NCI-H2171 (cell line): ENCODE results near the gene SERPINB5.
A peak's percentile ranks its signal among the peaks of the same experiment; 100 is the strongest.

Source experiments
- DNase-seq: peaks from one replicate; lab custom pipeline; 2025; lab: John Stamatoyannopoulos, UW

The SERPINB5 gene

DNA sequence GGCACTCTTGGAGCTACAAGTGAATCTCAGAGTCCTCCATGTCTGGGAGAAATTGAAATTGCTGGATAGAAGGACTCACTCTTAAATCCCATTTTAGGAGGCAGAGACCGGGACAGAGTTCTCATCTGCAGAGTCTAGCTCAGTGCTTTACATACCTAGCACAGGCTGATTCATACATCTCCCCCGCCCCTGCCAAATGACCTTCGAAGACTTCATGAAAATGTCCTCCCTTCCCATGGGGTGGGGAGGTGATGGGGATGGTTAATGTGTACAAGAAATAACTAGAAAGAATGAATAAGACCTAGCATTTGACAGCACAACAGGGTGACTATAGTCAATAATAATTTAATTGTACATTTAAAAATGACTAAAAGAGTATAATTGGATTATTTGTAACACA is 8.2 kb upstream of the SERPINB5 start:
- DNase-seq, result no peak

DNA sequence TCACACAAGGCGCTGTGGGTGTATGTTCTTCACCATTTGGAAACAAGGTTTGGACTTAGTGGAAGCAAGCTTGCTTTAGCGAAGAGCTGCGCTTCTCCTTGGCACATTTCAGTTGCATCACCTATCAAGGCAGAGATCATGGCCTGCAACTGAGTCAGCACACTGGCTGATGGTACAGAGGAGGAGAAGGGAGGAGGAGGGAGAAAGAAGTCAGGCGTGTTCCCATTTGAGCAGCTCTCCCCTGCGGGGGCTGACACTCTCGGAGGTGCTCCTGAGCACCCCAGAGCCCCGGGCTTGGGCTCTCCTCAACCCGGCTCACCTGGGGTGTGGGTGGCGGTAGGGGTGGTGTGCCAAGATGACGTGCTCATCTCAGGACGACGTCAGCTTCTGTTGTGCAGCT is 6.0 kb upstream of the SERPINB5 start:
- DNase-seq, result no peak

DNA sequence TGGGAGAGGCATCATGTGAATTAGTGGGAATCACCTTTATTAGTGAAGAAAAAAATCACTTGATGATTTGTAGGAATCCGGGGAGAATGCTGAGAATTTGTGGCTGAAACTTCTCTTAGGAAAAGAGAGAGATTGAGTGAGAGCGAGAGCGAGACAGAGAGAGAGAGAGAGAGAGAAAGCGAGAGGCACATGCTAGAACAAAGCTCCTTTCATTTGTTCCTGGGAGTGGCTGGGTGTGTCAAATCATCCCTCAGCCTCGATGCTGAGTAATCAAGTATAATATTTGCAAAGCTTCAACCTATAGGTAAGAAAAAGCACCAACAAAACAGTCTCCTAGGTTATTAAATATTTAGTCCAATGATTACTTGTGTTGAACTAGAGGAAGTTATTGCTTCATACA is 4.4 kb upstream of the SERPINB5 start:
- DNase-seq, result no peak

DNA sequence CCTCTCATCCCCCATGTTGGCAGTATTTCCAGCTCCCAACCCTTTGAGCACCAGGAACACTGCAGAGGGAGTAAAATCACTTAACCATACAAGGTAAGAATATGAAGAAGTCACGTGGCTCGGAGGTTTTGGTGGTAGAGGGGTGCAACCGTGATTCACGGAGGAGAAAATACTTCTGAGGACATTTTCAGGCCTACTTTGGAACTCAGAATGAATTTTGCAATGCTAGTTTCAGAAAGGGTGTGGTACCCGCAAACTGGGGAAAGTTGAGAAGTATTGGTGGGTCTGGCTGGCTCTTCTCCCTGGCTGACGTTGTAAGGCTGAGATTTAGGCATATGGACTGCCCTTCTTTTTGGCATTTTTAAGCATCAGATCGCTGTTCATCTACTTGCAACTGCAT is 442 bp downstream of the SERPINB5 start:
- DNase-seq, result no peak

DNA sequence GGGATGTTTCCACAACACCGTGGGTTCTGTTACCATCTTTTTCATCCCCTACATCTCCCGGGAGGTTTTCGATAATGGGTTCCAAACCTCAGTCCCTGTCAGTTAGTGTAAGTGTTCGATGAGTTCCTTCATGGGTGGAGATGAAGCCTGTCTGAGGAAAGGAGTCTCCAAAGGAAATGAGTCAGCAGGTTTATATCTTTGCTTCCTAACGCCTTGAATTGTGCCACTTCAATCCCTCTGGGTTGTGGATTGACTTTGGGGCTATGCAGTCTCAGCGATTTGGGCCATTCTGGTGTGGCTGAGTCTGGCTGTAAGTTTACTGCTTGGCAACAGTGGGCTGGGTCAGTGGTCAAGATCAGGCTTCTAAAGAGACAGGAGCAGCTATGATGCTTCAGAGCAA is 1.2 kb downstream of the SERPINB5 start:
- DNase-seq, result no peak

DNA sequence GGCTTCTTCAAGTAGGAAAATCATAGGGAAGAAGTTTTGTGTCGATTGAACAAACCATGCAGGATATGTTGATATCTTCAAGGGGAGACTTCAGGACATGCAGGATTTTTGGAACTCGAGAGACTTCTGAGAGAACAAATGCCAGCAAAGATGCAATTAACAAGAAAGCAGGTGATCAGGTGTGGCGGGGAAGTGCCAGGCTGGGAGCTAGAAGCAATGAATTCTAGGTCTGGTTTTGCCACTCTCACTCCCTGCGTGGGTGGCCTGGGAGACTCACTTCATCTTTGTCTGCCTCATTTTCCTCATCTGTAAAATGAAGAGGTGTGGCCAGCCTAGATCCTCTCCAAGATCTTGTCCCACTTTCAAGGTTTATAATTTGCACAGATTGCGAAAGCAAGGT is 3.1 kb downstream of the SERPINB5 start:
- DNase-seq, result no peak

DNA sequence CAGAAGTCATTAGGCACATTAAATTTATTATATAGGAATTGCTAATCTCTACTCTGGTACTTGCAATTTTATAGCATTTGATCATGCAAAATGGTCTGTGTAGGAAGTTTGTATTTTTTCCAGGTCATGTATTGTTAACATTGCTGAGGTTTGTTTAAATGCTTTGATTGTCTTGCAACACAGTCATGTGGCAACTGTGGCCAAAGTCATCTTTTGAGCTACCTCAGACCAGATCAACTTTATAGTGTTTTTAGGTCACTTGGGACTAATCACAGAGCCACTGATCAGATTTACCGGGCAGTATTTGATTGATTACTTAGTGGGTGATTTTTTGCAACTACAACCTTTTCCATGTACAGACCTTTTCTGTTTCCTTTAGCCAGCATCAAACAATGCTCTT is 3.7 kb downstream of the SERPINB5 start:
- DNase-seq, result no peak

DNA sequence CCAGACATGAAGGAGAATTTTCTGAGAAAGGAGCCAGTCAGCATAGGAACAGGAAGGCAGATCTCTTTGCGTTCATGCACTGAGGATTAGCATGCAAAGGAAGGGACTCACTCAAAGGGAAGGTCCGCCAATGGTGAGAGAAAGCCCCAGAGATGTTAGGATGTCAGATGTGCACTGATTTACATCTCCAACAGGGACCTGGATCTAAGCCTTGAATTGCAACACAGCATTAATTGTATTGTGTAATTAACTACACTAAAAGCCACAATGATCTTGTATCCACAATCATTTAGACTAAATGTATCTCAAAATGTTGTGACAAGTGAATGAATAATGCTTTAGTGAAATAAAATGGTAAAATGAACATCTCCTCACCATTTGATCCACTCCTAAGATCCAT is 4.2 kb downstream of the SERPINB5 start:
- no peak for DNase-seq

DNA sequence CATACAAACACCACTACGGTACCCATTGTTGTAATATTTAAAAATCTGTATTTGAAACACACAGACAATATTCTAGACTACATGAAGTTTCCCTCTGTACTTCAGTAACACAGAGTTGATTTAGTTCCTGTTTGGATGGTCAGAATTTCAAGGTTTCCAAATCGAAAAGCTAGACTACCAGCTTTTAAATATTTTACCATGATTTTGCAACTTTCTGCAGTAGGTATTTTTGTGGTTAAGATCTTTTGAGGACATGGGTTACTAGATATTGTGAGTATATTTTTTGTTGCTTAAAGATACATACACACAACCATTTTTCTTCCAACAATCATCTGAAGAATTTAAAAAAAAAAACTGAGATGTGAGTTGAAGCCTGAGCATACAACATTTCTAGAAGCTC is 10.9 kb downstream of the SERPINB5 start:
- no peak for DNase-seq

DNA sequence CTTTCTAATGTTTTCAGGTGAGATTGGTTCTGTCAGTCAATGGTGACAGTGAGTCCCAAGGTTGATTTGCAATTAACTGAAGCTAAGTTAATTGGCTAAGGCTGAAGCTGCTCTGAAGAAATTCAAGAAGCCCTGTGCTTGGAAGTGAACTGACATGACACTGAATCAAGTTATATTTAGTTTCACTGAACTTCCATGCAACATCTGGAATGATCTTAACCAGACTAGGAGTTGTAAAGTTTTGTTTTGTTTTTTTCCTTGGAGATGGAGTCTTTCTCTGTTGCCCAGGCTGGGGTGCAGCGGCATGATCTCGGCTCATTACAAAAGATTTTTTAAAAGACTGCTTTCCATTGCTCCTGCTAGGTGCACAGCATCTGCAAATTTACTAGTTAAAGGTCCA is 11.4 kb downstream of the SERPINB5 start:
- DNase-seq, result no peak

DNA sequence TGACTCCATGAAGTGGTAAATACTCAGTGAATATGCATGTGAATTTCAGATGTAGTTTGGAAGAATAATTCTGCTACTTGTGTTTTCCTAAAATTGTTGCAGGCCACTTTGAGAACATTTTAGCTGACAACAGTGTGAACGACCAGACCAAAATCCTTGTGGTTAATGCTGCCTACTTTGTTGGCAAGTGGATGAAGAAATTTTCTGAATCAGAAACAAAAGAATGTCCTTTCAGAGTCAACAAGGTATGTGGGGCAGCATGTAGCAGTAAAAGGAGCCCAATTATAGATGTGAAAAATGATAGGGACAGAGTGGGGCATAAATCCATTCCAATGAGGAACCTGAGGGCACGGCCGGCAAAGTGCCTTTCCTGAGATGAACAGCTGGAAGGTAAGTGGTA is 16.1 kb downstream of the SERPINB5 start:
- no peak for DNase-seq

DNA sequence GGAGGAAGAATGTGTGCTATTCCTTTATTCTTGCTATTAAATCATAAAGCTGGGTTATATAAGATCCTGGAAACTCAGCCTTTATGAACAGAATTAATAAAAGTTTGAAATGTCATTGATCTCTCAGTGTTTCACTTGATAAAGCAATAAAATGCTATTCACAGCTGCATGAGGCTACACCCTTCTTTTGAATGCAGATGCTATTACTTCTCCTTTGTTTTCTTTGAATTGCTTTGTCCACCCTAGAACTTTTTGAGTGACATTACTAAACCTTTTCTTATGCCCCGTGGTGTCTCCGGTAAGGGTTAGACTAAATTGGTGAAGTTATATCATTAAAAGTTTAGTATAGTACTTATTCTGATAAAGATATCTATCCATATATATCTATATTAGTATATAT is 18.9 kb downstream of the SERPINB5 start:
- DNase-seq, result no peak

DNA sequence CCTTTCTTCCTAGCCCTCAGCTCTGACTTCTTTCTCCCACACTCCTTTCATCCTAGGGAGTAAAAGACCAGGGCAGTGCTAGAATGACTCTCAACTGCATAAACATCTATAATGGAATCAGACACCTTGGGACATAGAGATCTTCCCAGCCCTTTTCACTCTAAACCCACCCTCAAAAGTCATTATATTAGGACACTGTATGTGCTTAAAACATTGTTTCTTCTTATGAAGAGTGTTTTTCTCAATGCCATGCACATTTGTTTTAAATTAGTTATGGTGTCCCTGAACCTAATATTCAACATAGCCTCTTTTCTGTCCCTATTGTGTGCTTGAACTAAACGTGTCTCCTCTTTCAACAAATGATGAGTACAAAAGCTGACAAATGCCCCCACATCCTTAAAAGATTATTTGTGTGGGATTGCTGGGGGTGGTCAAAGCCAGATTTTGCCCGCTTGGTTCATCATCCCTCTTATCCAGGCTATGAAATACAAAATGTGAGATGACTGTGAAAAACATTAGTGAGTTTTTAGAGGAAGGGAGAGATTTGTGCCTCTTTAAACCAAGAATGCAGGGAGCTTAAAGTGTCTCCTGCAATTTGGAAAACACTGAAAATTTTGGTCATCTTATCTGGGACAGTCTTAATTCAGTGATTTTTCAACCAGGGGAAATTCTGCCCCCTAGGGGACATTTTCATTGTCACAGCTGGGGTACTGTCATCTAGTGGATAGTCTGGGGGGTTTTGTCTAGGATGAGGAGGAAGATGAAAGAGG is 29.0 kb downstream of the SERPINB5 start:
- no peak for DNase-seq

DNA sequence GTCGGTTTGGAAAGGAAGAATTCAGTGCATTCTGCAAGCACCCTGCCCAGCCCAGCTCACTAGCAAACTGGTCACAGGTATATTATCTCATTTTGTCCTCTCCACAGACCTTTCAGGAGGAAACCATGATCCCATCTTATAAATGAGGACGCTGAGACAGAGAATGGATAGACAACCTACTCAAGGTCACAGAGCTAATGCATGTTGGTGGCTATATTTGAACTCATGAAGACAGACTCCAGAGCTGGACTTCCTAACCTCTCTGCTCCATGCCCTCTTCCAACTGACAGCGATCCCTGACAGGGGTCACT is 29.5 kb downstream of the SERPINB5 start:
- DNase-seq, result no peak

DNA sequence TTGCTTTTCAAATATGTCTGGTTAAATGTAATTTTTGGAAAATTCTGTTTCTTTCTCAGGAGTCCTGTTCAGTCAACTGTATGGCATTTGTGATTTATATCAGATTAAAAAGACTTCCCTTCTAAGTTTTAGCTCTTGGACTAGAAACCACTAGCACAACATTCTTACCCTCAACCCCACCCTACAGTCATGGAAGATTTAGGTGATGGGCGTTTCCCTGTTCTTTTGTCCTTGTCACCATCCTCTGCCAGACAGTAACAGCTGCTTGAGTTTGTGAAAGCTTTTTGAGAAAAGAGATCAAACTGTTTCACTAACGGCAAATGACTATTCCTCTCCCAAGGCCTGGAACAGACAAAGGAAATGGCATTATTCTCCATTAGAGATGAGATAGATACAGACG is 31.8 kb downstream of the SERPINB5 start:
- no peak for DNase-seq

DNA sequence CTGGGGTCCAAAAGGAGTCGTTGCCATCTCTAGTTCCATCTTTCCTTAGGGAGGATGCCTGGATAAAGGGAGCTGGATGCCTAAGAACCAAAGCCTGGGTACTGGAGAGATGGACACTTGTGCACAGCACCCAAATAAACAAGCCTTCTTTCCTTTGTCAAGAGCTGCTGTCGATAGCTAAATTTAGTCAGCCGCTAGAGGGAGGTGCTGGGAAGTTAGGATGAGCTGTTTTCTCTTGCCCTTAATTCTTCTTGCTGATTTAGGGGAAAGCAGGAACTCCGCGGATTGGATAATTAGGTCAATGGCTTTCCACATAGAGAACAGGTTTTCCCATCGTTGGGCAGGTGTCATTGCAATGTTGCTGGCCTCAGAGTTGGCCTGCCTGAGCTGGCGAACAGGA is 34.5 kb downstream of the SERPINB5 start:
- DNase-seq, result peak; percentile 1

DNA sequence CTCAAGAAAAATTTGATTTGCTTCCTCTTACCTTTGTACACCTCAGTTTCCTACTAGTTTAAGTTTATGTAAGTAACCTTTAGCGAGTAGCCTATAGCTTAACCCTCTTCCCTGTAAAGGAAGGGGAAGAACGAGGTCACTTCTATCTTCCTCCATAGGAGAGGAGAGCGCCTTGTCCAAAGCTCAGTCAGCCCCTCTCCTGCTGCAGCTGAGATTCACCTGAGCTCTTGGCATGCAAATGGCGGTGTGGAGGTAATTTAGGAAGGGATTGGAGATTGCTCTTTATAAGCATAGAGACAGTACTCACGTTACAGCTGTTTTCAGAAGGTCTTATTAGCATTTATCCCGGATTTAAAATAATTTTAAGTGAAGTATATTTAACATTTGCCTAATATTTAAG is 37.6 kb downstream of the SERPINB5 start:
- DNase-seq, result no peak

DNA sequence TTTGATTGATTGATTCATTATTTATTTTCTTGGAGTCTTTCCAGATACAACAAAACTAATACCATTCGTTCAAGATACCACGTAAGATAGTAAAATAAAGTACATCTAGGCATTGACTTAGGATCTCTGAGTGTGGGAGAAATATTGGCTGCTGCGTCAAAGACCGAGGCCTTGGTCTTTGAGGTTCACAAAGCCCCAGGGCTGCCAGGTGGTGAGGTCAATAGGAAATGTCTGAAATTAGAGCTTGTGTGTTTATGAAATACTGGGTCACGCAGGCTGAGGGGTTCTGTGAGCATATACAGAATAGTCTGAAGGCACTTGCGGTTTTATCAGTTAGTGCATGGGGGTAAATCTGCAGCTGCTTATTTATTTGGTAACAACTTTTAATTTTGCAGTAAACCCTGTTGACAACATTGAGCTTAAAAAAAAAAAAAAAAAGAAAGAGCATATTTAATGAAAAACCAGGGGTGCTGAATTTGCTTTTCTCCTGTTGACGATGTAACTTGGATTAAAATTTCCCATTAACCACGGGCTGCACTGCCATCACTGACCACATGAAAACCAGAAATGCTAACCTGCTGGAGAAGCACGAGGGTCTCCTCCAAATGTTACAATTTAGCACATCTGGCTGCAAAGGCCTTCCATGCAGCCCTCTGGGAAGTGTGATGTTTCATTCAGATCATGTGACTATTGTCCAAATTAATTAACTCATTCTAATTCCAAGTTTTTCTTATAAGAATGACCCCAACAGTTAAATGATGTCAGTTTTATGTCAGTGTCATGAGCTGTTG is 38.3 kb downstream of the SERPINB5 start:
- DNase-seq, result no peak

DNA sequence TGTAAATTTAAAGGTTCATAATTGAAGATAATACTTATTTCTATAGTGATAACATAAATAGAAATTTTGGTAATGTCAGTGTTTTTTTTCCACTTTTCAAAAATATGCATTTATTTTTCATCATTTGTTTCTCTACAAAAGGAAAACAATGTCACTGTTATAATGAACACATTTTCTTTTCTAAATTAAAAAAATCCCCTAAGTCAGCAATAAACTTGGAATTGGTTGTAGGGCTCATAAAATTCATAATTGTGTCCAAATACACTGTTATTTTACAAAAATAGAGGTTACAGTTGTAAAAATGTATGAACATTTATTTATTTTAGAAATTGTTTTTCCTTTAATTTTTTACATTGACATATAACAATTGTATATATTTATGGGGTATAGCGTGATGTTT is 39.0 kb downstream of the SERPINB5 start:
- DNase-seq, result no peak

DNA sequence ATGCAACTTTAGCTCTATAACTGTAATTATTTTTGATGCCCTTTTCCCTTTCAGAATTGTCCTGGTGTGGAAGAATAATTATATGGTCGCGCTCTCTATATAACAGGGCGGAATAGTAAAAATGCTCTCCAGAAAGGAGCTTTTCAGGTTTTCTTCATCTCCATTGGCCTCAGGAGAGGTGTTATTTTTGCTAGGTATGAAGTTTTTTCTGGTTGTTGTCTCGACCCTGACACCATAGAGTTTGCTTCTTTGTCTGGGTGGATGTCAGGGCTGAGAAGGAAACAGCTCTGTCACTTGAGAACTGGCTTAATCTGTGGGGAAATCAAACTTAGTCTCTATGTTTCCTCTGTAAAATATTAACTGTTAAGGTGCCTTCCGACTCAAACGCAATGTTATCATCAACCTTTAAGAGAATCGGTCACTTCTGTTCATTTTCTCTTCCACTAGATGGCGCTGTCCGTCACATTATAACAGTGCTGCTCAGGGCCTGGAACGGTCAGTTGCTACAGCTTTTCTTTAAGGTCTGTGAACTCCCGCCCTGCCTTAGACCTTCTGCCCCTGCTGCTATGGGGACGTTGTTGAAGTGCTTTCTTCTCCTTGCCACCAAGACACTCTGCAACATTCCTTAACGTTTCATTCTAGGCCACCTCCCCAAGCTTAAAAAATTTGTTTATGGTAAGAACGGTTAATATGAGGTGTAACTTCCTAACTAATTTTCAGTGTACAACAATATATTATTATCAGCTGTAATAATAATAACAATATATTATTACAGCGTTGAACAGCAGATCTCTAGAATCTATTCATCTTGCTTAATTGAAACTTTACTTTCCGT is 41.6 kb downstream of the SERPINB5 start:
- DNase-seq, result peak; percentile 59

DNA sequence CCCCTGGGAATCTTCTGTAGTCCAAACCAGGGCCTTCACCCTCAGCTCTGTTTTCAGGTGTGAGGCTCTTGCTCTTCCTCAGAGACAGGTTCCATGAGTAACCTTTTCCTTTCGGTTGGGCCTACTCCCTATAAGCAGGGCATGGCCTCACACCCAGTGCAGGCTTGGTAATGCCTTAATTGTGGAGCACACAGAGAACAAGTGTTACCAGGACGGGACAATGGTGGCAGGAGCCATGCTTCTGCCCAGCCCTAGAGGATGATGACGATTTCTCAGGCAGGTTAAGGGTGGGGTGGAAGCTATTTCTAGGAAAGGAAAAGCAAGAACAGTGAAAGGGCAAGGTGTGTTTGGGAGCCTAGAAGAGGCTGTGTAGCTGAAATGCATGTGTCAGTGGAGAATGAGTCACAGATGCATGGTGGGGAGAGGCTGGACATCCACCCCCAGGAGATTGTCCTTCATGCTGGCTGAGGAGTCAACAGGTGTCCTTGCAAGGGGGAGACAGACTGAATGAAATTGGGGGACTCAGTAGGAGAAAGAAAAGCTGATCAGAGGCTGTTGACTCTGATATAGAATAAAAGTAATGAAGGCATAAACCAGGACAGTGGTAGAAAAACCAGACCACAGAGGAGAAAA is 43.4 kb downstream of the SERPINB5 start:
- DNase-seq, result no peak

DNA sequence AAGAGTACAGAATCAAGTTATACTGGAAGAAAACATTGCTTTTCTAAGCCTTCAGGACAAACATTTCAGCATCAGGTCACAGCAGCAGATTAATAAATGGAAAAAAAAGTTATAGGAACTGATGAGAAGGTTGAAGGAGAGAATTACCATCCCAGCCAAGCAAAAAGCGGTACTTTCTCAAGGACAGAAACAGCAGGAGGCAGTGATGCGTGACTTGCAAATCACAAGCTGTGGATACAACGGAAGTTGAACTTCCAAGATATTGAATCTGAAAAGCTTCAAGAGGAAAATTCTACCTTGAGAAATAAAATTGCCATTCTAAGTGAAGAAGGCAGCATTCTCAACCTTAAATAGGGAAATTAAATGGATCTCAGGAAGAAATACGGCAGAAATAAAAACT is 46.9 kb downstream of the SERPINB5 start:
- DNase-seq, result peak; percentile 1

DNA sequence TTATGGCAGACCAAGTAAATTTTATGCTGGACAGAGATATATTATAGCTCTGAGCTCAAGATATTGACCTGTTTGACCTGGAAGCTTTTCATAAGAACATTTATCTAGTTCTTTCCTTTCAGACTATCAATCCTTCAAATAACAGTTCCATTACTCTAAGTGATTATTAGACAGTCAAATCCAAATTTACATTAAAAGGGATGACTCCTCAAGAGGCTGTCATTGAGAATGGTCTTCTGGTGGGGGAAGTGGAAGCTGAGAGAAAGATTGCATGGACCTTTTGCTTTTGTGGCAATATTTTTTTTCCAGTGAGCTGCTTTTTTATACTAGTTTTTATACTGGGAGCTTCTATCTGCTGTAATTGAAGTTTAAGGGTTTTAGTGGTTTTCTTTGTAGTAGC is 50.5 kb downstream of the SERPINB5 start:
- DNase-seq, result no peak
